BLaER1 (cell line): ENCODE data around the gene ABCG8.

Experiments
- H3K27ac ChIP-seq: shearing (Covaris generic); formaldehyde crosslinking; 2 replicates; pipeline ENCODE4 v1.8.1; 2022
- H3K27me3 ChIP-seq: shearing (Covaris generic); formaldehyde crosslinking; 2 replicates; pipeline ENCODE4 v1.8.1; 2022
- H3K36me3 ChIP-seq: shearing (Covaris generic); formaldehyde crosslinking; 2 replicates; pipeline ENCODE4 v1.8.1; 2022
- H3K4me1 ChIP-seq: shearing (Covaris generic); formaldehyde crosslinking; 2 replicates; pipeline ENCODE4 v1.8.1; 2022
- H3K4me2 ChIP-seq: shearing (Covaris generic); formaldehyde crosslinking; 2 replicates; pipeline ENCODE4 v1.8.1; 2022
- H3K4me3 ChIP-seq: shearing (Covaris generic); formaldehyde crosslinking; 2 replicates; pipeline ENCODE4 v1.8.1; 2022
- H3K9ac ChIP-seq: shearing (Covaris generic); formaldehyde crosslinking; 2 replicates; pipeline ENCODE4 v1.8.1; 2022
- H3K9me3 ChIP-seq: shearing (Covaris generic); formaldehyde crosslinking; 2 replicates; pipeline ENCODE4 v1.8.1; 2022
- H4K20me1 ChIP-seq: shearing (Covaris generic); formaldehyde crosslinking; 2 replicates; pipeline ENCODE4 v1.8.1; 2022
- Cebpa-rat ChIP-seq: shearing (Covaris generic); IDR thresholded peaks from 2 replicates; pipeline ENCODE4 v1.8.1; 2022

Gene ABCG8

DNA sequence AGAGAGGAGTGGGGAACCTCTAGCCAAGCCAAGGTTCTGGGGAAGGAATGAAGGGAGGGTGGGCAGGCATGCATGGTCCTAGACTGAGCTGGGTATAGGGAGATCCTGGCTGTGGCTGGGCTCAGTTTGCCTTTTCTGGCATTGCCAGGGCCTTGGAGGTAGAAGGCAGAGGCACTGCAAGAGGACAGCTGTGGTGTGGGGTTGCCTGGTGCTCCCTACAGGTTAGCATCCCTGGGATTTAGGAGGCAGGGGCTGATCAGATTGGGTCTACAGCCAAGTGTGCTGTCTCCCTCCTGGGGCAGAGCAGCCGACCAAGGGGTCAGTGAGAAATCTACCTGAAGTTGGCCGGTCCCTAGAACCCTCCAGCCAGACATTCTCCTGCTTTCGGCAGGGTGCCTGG lies 15.9 kb downstream of the ABCG8 start:
- Histone ChIP-seq H3K9me3 (no peaks in the 10 kb centered on the region), H4K20me1 (no peaks in the 10 kb centered on the region), H3K4me1 (no peaks in the 10 kb centered on the region), H3K9ac (no peak overlapping the region), H3K36me3 (no peaks in the 10 kb centered on the region), H3K27ac (no peak overlapping the region), H3K4me2 (no peak overlapping the region), H3K27me3 (no peaks in the 10 kb centered on the region), H3K4me3 (no peak overlapping the region)
- no peak for TF ChIP-seq Cebpa-rat

- Histone ChIP-seq H3K27ac (no peak overlapping the region), H3K27me3 (no peaks in the 10 kb centered on the region), H3K9ac (no peak overlapping the region), H3K4me3 (no peak overlapping the region), H3K4me1 (no peaks in the 10 kb centered on the region), H3K36me3 (no peaks in the 10 kb centered on the region), H4K20me1 (no peaks in the 10 kb centered on the region), H3K9me3 (no peaks in the 10 kb centered on the region), H3K4me2 (no peak overlapping the region)
- TF ChIP-seq Cebpa-rat: no peak
Observed at GRCh38 chr2:43855292-43855691, 16.5 kb downstream of the ABCG8 start.

GRCh38 chr2:43872151-43872550 lies 33.4 kb downstream of the ABCG8 start:
- Histone ChIP-seq H3K9ac (no peak overlapping the region), H3K4me1 (no peaks in the 10 kb centered on the region), H3K4me2 (no peak overlapping the region), H3K36me3 (no peaks in the 10 kb centered on the region), H3K4me3 (no peak overlapping the region), H4K20me1 (no peaks in the 10 kb centered on the region), H3K27ac (no peak overlapping the region), H3K9me3 (no peaks in the 10 kb centered on the region), H3K27me3 (no peaks in the 10 kb centered on the region)
- TF ChIP-seq Cebpa-rat: no peak

- Histone ChIP-seq H4K20me1 (no peaks in the 10 kb centered on the region), H3K9me3 (no peaks in the 10 kb centered on the region), H3K27ac (no peak overlapping the region), H3K27me3 (no peaks in the 10 kb centered on the region), H3K9ac (no peak overlapping the region), H3K36me3 (no peaks in the 10 kb centered on the region), H3K4me1 (no peaks in the 10 kb centered on the region), H3K4me3 (no peak overlapping the region), H3K4me2 (no peak overlapping the region)
- no peak for TF ChIP-seq Cebpa-rat
Observed at GRCh38 chr2:43874776-43875451, 36.1 kb downstream of the ABCG8 start.

- Histone ChIP-seq H3K27ac (no peak overlapping the region), H3K4me3 (no peak overlapping the region), H3K27me3 (no peaks in the 10 kb centered on the region), H3K36me3 (no peaks in the 10 kb centered on the region), H3K9ac (no peak overlapping the region), H3K4me2 (no peak overlapping the region), H3K9me3 (no peaks in the 10 kb centered on the region), H3K4me1 (no peaks in the 10 kb centered on the region), H4K20me1 (no peaks in the 10 kb centered on the region)
- no peak for TF ChIP-seq Cebpa-rat
Observed at GRCh38 chr2:43877782-43878464, 39.2 kb downstream of the ABCG8 start.

DNA sequence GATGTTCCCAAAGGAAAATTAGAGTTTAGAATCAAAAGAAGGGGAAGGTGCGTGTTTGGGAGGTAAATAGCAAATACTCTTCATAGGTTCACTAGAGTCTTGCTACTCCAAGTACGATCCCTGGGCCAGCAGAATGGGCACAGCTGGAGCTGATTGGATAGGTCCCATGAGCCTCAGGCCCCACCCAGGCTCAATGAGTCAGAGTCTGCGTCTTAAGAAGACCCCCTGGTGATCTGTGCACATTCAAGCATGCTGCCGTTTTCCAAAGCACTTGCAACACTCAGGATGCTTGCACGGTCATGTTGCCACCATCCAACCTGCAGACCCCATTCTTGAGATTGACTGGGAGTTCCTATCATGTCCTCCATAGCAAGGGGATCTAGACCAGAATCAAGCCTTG lies 40.5 kb downstream of the ABCG8 start:
- Histone ChIP-seq H4K20me1 (no peaks in the 10 kb centered on the region), H3K4me2 (no peak overlapping the region), H3K27ac (no peak overlapping the region), H3K27me3 (no peaks in the 10 kb centered on the region), H3K9ac (no peak overlapping the region), H3K4me1 (no peaks in the 10 kb centered on the region), H3K4me3 (no peak overlapping the region), H3K9me3 (no peaks in the 10 kb centered on the region), H3K36me3 (no peaks in the 10 kb centered on the region)
- TF ChIP-seq Cebpa-rat: no peak

- no peak for TF ChIP-seq Cebpa-rat
- H4K20me1 ChIP-seq: no peaks in the 10 kb centered on the region
- H3K27ac ChIP-seq: no peak overlapping the region
- no peak overlapping the region for H3K4me3 ChIP-seq
- H3K36me3 ChIP-seq: peaks cover 5% of the 10 kb centered on the region
- no peaks in the 10 kb centered on the region for H3K9me3 ChIP-seq
- H3K4me2 ChIP-seq: no peak overlapping the region
- H3K27me3 ChIP-seq: no peaks in the 10 kb centered on the region
- no peaks in the 10 kb centered on the region for H3K4me1 ChIP-seq
- H3K9ac ChIP-seq: no peak overlapping the region
Observed at GRCh38 chr2:43880471-43880870, 41.7 kb downstream of the ABCG8 start.

DNA sequence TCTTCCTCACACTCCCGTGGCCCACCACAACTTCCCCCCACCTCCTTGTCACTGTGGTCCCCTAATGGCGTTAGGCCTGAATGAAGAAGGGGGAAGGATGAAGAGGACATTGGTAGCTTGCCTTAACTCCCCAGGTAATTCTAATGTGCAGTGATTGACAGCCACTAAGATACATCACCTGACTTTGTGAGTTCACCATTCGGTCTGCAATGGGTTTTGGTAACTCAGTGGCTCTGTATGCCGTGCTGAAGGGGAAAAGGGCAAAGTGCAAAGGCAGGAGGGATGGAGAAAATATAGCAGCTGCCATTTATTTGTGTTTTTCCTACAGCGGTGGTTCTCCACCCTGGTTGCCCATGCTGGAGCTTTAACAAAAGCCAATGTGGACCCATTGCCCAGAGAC lies 42.2 kb downstream of the ABCG8 start:
- no peak for TF ChIP-seq Cebpa-rat
- no peaks in the 10 kb centered on the region for H3K4me1 ChIP-seq
- no peak overlapping the region for H3K4me3 ChIP-seq
- no peak overlapping the region for H3K27ac ChIP-seq
- no peak overlapping the region for H3K4me2 ChIP-seq
- no peaks in the 10 kb centered on the region for H3K9me3 ChIP-seq
- no peaks in the 10 kb centered on the region for H3K27me3 ChIP-seq
- no peaks in the 10 kb centered on the region for H4K20me1 ChIP-seq
- peaks cover 10% of the 10 kb centered on the region for H3K36me3 ChIP-seq
- H3K9ac ChIP-seq: no peak overlapping the region

DNA sequence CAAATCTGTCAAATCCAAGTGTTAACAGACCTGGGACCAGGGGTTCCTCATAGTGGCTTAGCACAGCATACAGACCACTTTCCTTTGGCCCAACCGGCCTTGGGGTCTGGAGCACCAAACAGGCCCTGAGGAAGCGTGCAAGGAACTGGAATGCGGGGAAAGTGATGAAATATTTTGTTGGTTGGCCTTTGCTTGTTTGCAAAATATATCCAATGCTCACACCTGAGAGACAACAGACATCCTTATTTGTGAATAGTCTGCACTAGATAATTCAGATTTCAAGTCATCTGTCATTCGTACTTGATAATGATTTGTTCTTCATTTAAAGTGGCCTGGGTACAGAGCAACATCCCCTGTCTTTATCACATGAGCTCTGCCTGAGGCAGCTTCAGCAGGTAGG lies 43.5 kb downstream of the ABCG8 start:
- no peaks in the 10 kb centered on the region for H4K20me1 ChIP-seq
- TF ChIP-seq Cebpa-rat: no peak
- H3K36me3 ChIP-seq: peaks cover 22% of the 10 kb centered on the region
- no peak overlapping the region for H3K9ac ChIP-seq
- no peak overlapping the region for H3K4me2 ChIP-seq
- H3K9me3 ChIP-seq: no peaks in the 10 kb centered on the region
- no peak overlapping the region for H3K27ac ChIP-seq
- no peaks in the 10 kb centered on the region for H3K27me3 ChIP-seq
- H3K4me3 ChIP-seq: no peak overlapping the region
- H3K4me1 ChIP-seq: no peaks in the 10 kb centered on the region

GRCh38 chr2:43884689-43885088 lies 45.9 kb downstream of the ABCG8 start:
- Histone ChIP-seq H3K36me3 (peaks cover 45% of the 10 kb centered on the region), H3K4me2 (no peak overlapping the region), H3K9me3 (no peaks in the 10 kb centered on the region), H3K27me3 (no peaks in the 10 kb centered on the region), H3K9ac (no peak overlapping the region), H4K20me1 (no peaks in the 10 kb centered on the region), H3K4me1 (no peaks in the 10 kb centered on the region), H3K27ac (no peak overlapping the region), H3K4me3 (no peak overlapping the region)
- no peak for TF ChIP-seq Cebpa-rat
